Measurements from ENCODE around the gene KCNJ14.

The KCNJ14 gene

GRCh38 chr19:48455908-48456562 lies 661 bp downstream of the KCNJ14 start:
- H2BK15ac ChIP-seq (ENCODE audit: low read length), result no peak overlapping the region
- H3K4me1 ChIP-seq (ENCODE audit: control insufficient read depth in 2 of 2, insufficient read depth in 1 of 2, low read depth in 1 of 2, low read length in 2 of 2), result no peaks in the 10 kb centered on the region
- H4K8ac ChIP-seq (ENCODE audit: low read depth, low read length), result no peak overlapping the region
- no peak overlapping the region for H3K14ac ChIP-seq (ENCODE audit: low read length)
- no peak overlapping the region for H3K23ac ChIP-seq (ENCODE audit: low read depth, low read length, poor library complexity)
- H3K9me3 ChIP-seq (replicated peaks in 1 of 2; ENCODE audit: control insufficient read depth in 2 of 2, insufficient read depth in 1 of 2, low read depth in 1 of 2, low read length in 2 of 2), result no peaks in the 10 kb centered on the region
- DNase-seq (ENCODE audit: low spot score), result no peak
- no CpG with 5 or more reads among the region's 11 CpGs for WGBS, 2 donors (ENCODE audit: extremely low coverage in 2 of 2, insufficient read length in 2 of 2, insufficient replicate concordance in 1 of 2)
- no peak overlapping the region for H2AK5ac ChIP-seq (ENCODE audit: low read depth, low read length)
- no peak overlapping the region for H3K4ac ChIP-seq (ENCODE audit: low read length)
- H3K27ac ChIP-seq (replicated peaks; ENCODE audit: low read length), result no peak overlapping the region
- H3K36me3 ChIP-seq (replicated peaks in 1 of 2; ENCODE audit: control insufficient read depth in 2 of 2, insufficient read depth in 2 of 2, low read length in 2 of 2), result peaks cover 30 to 70% of the 10 kb centered on the region in 2 donors
- no peak overlapping the region for H2BK12ac ChIP-seq (ENCODE audit: low read length)
- H2BK5ac ChIP-seq (ENCODE audit: low read length), result peak overlapping the region; percentile 57
- no peak overlapping the region for H3K9ac ChIP-seq (ENCODE audit: low read depth, low read length, poor library complexity)
- H3K4me3 ChIP-seq (ENCODE audit: low read length in 2 of 2), result peak overlapping the region in 1 of 2 donors; percentile 64
- no peak overlapping the region for H2AFZ ChIP-seq (ENCODE audit: low read length)
- no peak overlapping the region for H2BK120ac ChIP-seq (ENCODE audit: low read depth, low read length)
- no peaks in the 10 kb centered on the region for H3K27me3 ChIP-seq (ENCODE audit: control insufficient read depth in 3 of 3, insufficient read depth in 3 of 3, low read depth in 1 of 3, low read length in 3 of 3)
- H3K4me2 ChIP-seq (ENCODE audit: insufficient read depth, low read length, poor library complexity, severe bottlenecking), result no peak overlapping the region
- peaks cover 3% of the 10 kb centered on the region for H3K79me1 ChIP-seq (ENCODE audit: low read depth, low read length)
- H3K18ac ChIP-seq (ENCODE audit: low read length), result no peak overlapping the region
- H4K91ac ChIP-seq (ENCODE audit: low read depth, low read length, poor library complexity), result no peak overlapping the region

- H3K14ac ChIP-seq (ENCODE audit: low read length), result no peak overlapping the region
- H3K9ac ChIP-seq (ENCODE audit: low read depth, low read length, poor library complexity), result no peak overlapping the region
- H3K18ac ChIP-seq (ENCODE audit: low read length), result no peak overlapping the region
- H3K23ac ChIP-seq (ENCODE audit: low read depth, low read length, poor library complexity), result no peak overlapping the region
- H3K27ac ChIP-seq (replicated peaks; ENCODE audit: low read length), result no peak overlapping the region
- no peak overlapping the region for H2AFZ ChIP-seq (ENCODE audit: low read length)
- H3K27me3 ChIP-seq (ENCODE audit: control insufficient read depth in 3 of 3, insufficient read depth in 3 of 3, low read depth in 1 of 3, low read length in 3 of 3), result no peaks in the 10 kb centered on the region
- H2BK15ac ChIP-seq (ENCODE audit: low read length), result no peak overlapping the region
- peaks cover 3% of the 10 kb centered on the region for H3K79me1 ChIP-seq (ENCODE audit: low read depth, low read length)
- no peak for DNase-seq (ENCODE audit: low spot score)
- H3K36me3 ChIP-seq (replicated peaks in 1 of 2; ENCODE audit: control insufficient read depth in 2 of 2, insufficient read depth in 2 of 2, low read length in 2 of 2), result peaks cover 23 to 62% of the 10 kb centered on the region in 2 donors
- no peak overlapping the region for H2AK5ac ChIP-seq (ENCODE audit: low read depth, low read length)
- no peaks in the 10 kb centered on the region for H3K4me1 ChIP-seq (ENCODE audit: control insufficient read depth in 2 of 2, insufficient read depth in 1 of 2, low read depth in 1 of 2, low read length in 2 of 2)
- H2BK5ac ChIP-seq (ENCODE audit: low read length), result no peak overlapping the region
- no peak overlapping the region for H3K4me3 ChIP-seq (ENCODE audit: low read length in 2 of 2)
- no peak overlapping the region for H4K8ac ChIP-seq (ENCODE audit: low read depth, low read length)
- no peak overlapping the region for H4K91ac ChIP-seq (ENCODE audit: low read depth, low read length, poor library complexity)
- WGBS, 2 donors (ENCODE audit: extremely low coverage in 2 of 2, insufficient read length in 2 of 2, insufficient replicate concordance in 1 of 2), result no CpG with 5 or more reads among the region's 4 CpGs
- no peak overlapping the region for H2BK12ac ChIP-seq (ENCODE audit: low read length)
- H3K4me2 ChIP-seq (ENCODE audit: insufficient read depth, low read length, poor library complexity, severe bottlenecking), result no peak overlapping the region
- no peak overlapping the region for H2BK120ac ChIP-seq (ENCODE audit: low read depth, low read length)
- H3K9me3 ChIP-seq (replicated peaks in 1 of 2; ENCODE audit: control insufficient read depth in 2 of 2, insufficient read depth in 1 of 2, low read depth in 1 of 2, low read length in 2 of 2), result no peaks in the 10 kb centered on the region
- H3K4ac ChIP-seq (ENCODE audit: low read length), result no peak overlapping the region
Measured at GRCh38 chr19:48456864-48457263, 1.5 kb downstream of the KCNJ14 start.

DNA sequence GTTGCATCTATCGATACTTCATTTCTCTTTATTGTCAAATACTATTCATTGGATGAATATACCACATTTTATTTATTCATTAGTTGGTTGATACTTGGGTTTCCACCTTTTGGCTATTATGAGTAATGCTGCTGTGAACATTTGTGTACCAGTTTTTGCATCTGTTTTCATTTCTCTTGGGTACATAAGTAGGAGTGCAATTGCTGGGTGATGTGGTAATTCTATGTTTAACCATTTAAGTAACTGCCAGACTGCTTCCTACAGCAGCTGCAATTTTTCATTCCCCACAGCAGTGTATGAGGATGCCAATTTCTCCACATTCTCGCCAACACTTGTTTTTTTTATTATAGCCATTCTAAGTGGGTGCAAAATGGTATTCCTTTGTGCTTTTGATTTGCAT lies 2.6 kb downstream of the KCNJ14 start:
- H3K9me3 ChIP-seq (replicated peaks in 1 of 2; ENCODE audit: control insufficient read depth in 2 of 2, insufficient read depth in 1 of 2, low read depth in 1 of 2, low read length in 2 of 2), result no peaks in the 10 kb centered on the region

GRCh38 chr19:48461651-48461981 lies 6.2 kb downstream of the KCNJ14 start:
- Histone ChIP-seq H4K91ac (ENCODE audit: low read depth, low read length, poor library complexity) (no peak overlapping the region), H3K27me3 (ENCODE audit: control insufficient read depth in 3 of 3, insufficient read depth in 3 of 3, low read depth in 1 of 3, low read length in 3 of 3) (no peaks in the 10 kb centered on the region), H3K4ac (ENCODE audit: low read length) (no peak overlapping the region), H2AK5ac (ENCODE audit: low read depth, low read length) (no peak overlapping the region), H3K18ac (ENCODE audit: low read length) (no peak overlapping the region), H2BK12ac (ENCODE audit: low read length) (peak overlapping the region; percentile 84), H3K79me1 (ENCODE audit: low read depth, low read length) (no peaks in the 10 kb centered on the region), H3K9me3 (replicated peaks in 1 of 2; ENCODE audit: control insufficient read depth in 2 of 2, insufficient read depth in 1 of 2, low read depth in 1 of 2, low read length in 2 of 2) (no peaks in the 10 kb centered on the region), H3K4me2 (ENCODE audit: insufficient read depth, low read length, poor library complexity, severe bottlenecking) (no peak overlapping the region), H3K4me3 (ENCODE audit: low read length in 2 of 2) (no peak overlapping the region), H3K27ac (replicated peaks; ENCODE audit: low read length) (no peak overlapping the region), H3K9ac (ENCODE audit: low read depth, low read length, poor library complexity) (peak overlapping the region; percentile 44), H3K14ac (ENCODE audit: low read length) (no peak overlapping the region), H3K4me1 (ENCODE audit: control insufficient read depth in 2 of 2, insufficient read depth in 1 of 2, low read depth in 1 of 2, low read length in 2 of 2) (no peaks in the 10 kb centered on the region), H2AFZ (ENCODE audit: low read length) (no peak overlapping the region), H3K23ac (ENCODE audit: low read depth, low read length, poor library complexity) (peak overlapping the region; percentile 73), H2BK120ac (ENCODE audit: low read depth, low read length) (no peak overlapping the region), H2BK15ac (ENCODE audit: low read length) (no peak overlapping the region), H4K8ac (ENCODE audit: low read depth, low read length) (no peak overlapping the region), H2BK5ac (ENCODE audit: low read length) (no peak overlapping the region), H3K36me3 (replicated peaks in 1 of 2; ENCODE audit: control insufficient read depth in 2 of 2, insufficient read depth in 2 of 2, low read length in 2 of 2) (peaks cover 4 to 18% of the 10 kb centered on the region in 2 donors)
- no CpG with 5 or more reads among the region's 36 CpGs for WGBS, 2 donors (ENCODE audit: extremely low coverage in 2 of 2, insufficient read length in 2 of 2, insufficient replicate concordance in 1 of 2)
- no peak for DNase-seq (ENCODE audit: low spot score)

More for the DNA sequence above, 2.6 kb downstream of the KCNJ14 start:
- Histone ChIP-seq H2AK5ac (ENCODE audit: low read depth, low read length) (no peak overlapping the region), H3K27ac (replicated peaks; ENCODE audit: low read length) (no peak overlapping the region), H3K4ac (ENCODE audit: low read length) (no peak overlapping the region), H2AFZ (ENCODE audit: low read length) (no peak overlapping the region), H3K79me1 (ENCODE audit: low read depth, low read length) (peaks cover 3% of the 10 kb centered on the region), H3K4me3 (ENCODE audit: low read length in 2 of 2) (no peak overlapping the region), H2BK15ac (ENCODE audit: low read length) (no peak overlapping the region), H2BK12ac (ENCODE audit: low read length) (no peak overlapping the region), H4K91ac (ENCODE audit: low read depth, low read length, poor library complexity) (no peak overlapping the region), H3K18ac (ENCODE audit: low read length) (no peak overlapping the region), H3K36me3 (replicated peaks in 1 of 2; ENCODE audit: control insufficient read depth in 2 of 2, insufficient read depth in 2 of 2, low read length in 2 of 2) (peaks cover 17 to 53% of the 10 kb centered on the region in 2 donors), H3K23ac (ENCODE audit: low read depth, low read length, poor library complexity) (no peak overlapping the region), H3K4me1 (ENCODE audit: control insufficient read depth in 2 of 2, insufficient read depth in 1 of 2, low read depth in 1 of 2, low read length in 2 of 2) (no peaks in the 10 kb centered on the region), H4K8ac (ENCODE audit: low read depth, low read length) (no peak overlapping the region), H3K27me3 (ENCODE audit: control insufficient read depth in 3 of 3, insufficient read depth in 3 of 3, low read depth in 1 of 3, low read length in 3 of 3) (no peaks in the 10 kb centered on the region), H3K14ac (ENCODE audit: low read length) (no peak overlapping the region), H3K9ac (ENCODE audit: low read depth, low read length, poor library complexity) (no peak overlapping the region), H2BK5ac (ENCODE audit: low read length) (no peak overlapping the region), H3K4me2 (ENCODE audit: insufficient read depth, low read length, poor library complexity, severe bottlenecking) (no peak overlapping the region), H2BK120ac (ENCODE audit: low read depth, low read length) (no peak overlapping the region)
- WGBS, 2 donors (ENCODE audit: extremely low coverage in 2 of 2, insufficient read length in 2 of 2, insufficient replicate concordance in 1 of 2), result no CpG with 5 or more reads among the region's 2 CpGs
- DNase-seq (ENCODE audit: low spot score), result no peak

Data from neuronal stem cell (in vitro differentiated cells).